ENCODE data around the gene RALGAPA2. TPM values are rescaled to one million over a fixed set of nuclear protein-coding genes. Genes with fewer than 3 reads are reported as not detected.

Gene RALGAPA2
- total RNA-seq, 1 donor from 2014 or later = 46.7 TPM

GRCh38 chr20:20685635-20686034, 26.8 kb downstream of the RALGAPA2 start:
- no peak for DNase-seq (ENCODE audit: low spot score)

GRCh38 chr20:20683481-20684321, 28.7 kb downstream of the RALGAPA2 start:
- DNase-seq (ENCODE audit: low spot score) = no peak

- DNase-seq (ENCODE audit: low spot score) = no peak
Observed at GRCh38 chr20:20683020-20683419, 29.4 kb downstream of the RALGAPA2 start.

- DNase-seq (ENCODE audit: low spot score) = no peak
Observed at GRCh38 chr20:20680991-20681508, 31.4 kb downstream of the RALGAPA2 start.

GRCh38 chr20:20679316-20679715, 33.1 kb downstream of the RALGAPA2 start:
- DNase-seq (ENCODE audit: low spot score) = no peak

- no peak for DNase-seq (ENCODE audit: low spot score)
Observed at GRCh38 chr20:20677186-20677585, 35.3 kb downstream of the RALGAPA2 start.

GRCh38 chr20:20668639-20669038, 43.8 kb downstream of the RALGAPA2 start:
- DNase-seq (ENCODE audit: low spot score) = no peak

- no peak for DNase-seq (ENCODE audit: low spot score)
Observed at GRCh38 chr20:20666359-20666758, 46.1 kb downstream of the RALGAPA2 start.

- no peak for DNase-seq (ENCODE audit: low spot score)
Observed at GRCh38 chr20:20665606-20666332, 46.7 kb downstream of the RALGAPA2 start.

- no peak for DNase-seq (ENCODE audit: low spot score)
Observed at GRCh38 chr20:20664795-20665589, 47.5 kb downstream of the RALGAPA2 start.

GRCh38 chr20:20663841-20664240, 48.6 kb downstream of the RALGAPA2 start:
- no peak for DNase-seq (ENCODE audit: low spot score)

- DNase-seq (ENCODE audit: low spot score) = no peak
Observed at GRCh38 chr20:20658871-20659431, 53.5 kb downstream of the RALGAPA2 start.

- DNase-seq (ENCODE audit: low spot score) = no peak
Observed at GRCh38 chr20:20658123-20658522, 54.3 kb downstream of the RALGAPA2 start.

GRCh38 chr20:20657092-20657491, 55.4 kb downstream of the RALGAPA2 start:
- DNase-seq (ENCODE audit: low spot score) = no peak

- no peak for DNase-seq (ENCODE audit: low spot score)
Observed at GRCh38 chr20:20655883-20656282, 56.6 kb downstream of the RALGAPA2 start.

GRCh38 chr20:20649945-20650344, 62.5 kb downstream of the RALGAPA2 start:
- no peak for DNase-seq (ENCODE audit: low spot score)

- DNase-seq (ENCODE audit: low spot score) = no peak
Observed at GRCh38 chr20:20643927-20644326, 68.5 kb downstream of the RALGAPA2 start.

GRCh38 chr20:20641783-20642182, 70.7 kb downstream of the RALGAPA2 start:
- no peak for DNase-seq (ENCODE audit: low spot score)

GRCh38 chr20:20638878-20639277, 73.6 kb downstream of the RALGAPA2 start:
- no peak for DNase-seq (ENCODE audit: low spot score)

GRCh38 chr20:20637998-20638725, 74.3 kb downstream of the RALGAPA2 start:
- DNase-seq (ENCODE audit: low spot score) = no peak
